Spleen (tissue), 7 donors: ENCODE measurements around the gene XRCC4.

ENCODE experiments used
- POLR2A ChIP-seq, 3 donors: fragments of 450-650 bp; IDR thresholded peaks; one replicate each; pipeline ENCODE4 v1.5.1; 2017; ENCODE audit warnings: antibody characterized with exemption in 3 of 3, mild to moderate bottlenecking in 1 of 3
- TF ChIP-seq, protein P1 (sequence below), 11 experiments: fragments of 200-600 bp in 7 of 11; fragments of 450-650 bp in 4 of 11; sonication (generic) in 4 of 11; IDR thresholded peaks in 8 of 11; conservative IDR thresholded peaks in 3 of 11; 1 replicate in 7 of 11; 2 replicates in 4 of 11; pipeline versions ENCODE4 v1.4.0 to v1.8.0; 2016 to 2021; ENCODE audit warnings: antibody characterized with exemption in 11 of 11, inconsistent platforms in 4 of 11, mild to moderate bottlenecking in 1 of 11
- donor health status: DM: no; HTN: no; CAD: no; lungs with moderate emphysema.
- donor health status: DM: no; HTN: no; CAD: no.
- donor health status: DM: no; HTN: no; CAD: no.

DNA sequence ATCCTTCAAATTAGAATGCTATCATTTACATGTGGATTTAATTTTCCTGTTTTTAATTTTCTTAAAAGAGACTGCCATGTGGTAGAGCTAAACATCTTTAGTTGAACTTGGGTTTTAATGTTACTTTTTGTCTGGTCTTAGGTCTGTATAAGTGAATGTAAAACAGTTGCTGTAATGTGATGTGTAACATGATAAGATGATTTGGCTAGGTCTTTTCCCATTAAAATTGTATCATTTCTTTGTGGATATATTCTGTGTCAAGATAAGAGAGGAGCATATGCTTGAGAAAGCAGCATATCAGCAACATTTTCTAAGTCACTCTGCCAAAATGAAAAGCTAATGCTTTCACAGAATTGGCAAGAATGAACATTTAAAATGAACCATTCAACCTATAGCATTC is 18.6 kb upstream of the XRCC4 start:
- no peak for TF ChIP-seq POLR2A (IDR thresholded peaks at IDR 0.05)
- TF ChIP-seq, protein P1, sequence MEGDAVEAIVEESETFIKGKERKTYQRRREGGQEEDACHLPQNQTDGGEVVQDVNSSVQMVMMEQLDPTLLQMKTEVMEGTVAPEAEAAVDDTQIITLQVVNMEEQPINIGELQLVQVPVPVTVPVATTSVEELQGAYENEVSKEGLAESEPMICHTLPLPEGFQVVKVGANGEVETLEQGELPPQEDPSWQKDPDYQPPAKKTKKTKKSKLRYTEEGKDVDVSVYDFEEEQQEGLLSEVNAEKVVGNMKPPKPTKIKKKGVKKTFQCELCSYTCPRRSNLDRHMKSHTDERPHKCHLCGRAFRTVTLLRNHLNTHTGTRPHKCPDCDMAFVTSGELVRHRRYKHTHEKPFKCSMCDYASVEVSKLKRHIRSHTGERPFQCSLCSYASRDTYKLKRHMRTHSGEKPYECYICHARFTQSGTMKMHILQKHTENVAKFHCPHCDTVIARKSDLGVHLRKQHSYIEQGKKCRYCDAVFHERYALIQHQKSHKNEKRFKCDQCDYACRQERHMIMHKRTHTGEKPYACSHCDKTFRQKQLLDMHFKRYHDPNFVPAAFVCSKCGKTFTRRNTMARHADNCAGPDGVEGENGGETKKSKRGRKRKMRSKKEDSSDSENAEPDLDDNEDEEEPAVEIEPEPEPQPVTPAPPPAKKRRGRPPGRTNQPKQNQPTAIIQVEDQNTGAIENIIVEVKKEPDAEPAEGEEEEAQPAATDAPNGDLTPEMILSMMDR (IDR thresholded peaks at IDR 0.05 in 8 of 11, conservative IDR thresholded peaks at IDR 0.05 in 3 of 11), result no peak
